Mucosa of stomach (tissue), 1 donor: Measurements from ENCODE around the gene AKAP6.

Experiments used
- H3K27me3 ChIP-seq: one replicate; pipeline ENCODE4 v1.7.0; 2013; ENCODE audit warnings: mild to moderate bottlenecking, low read length; ENCODE audit not compliant: control insufficient read depth, insufficient read depth
- H3K36me3 ChIP-seq: one replicate; pipeline ENCODE4 v1.7.0; 2013; ENCODE audit warnings: low read length; ENCODE audit not compliant: control insufficient read depth, insufficient read depth
- H3K4me1 ChIP-seq: one replicate; pipeline ENCODE4 v1.7.0; 2013; ENCODE audit warnings: mild to moderate bottlenecking, low read length; ENCODE audit not compliant: control insufficient read depth, insufficient read depth
- H3K4me3 ChIP-seq: one replicate; pipeline ENCODE4 v1.7.0; 2013; ENCODE audit warnings: low read length
- H3K9ac ChIP-seq: one replicate; pipeline ENCODE4 v1.7.0; 2013; ENCODE audit warnings: mild to moderate bottlenecking, low read length, moderate library complexity
- H3K9me3 ChIP-seq: one replicate; pipeline ENCODE4 v1.7.0; 2013; ENCODE audit warnings: mild to moderate bottlenecking, low read length, moderate library complexity; ENCODE audit not compliant: control insufficient read depth
- donor health status: Pancreatic carcinoma.

AKAP6 gene

GRCh38 chr14:32824195-32824594, 495.1 kb downstream of the AKAP6 start:
- Histone ChIP-seq H3K9ac (no peak overlapping the region), H3K4me1 (no peaks in the 10 kb centered on the region), H3K27me3 (no peaks in the 10 kb centered on the region)

GRCh38 chr14:32825058-32825457, 496.0 kb downstream of the AKAP6 start:
- no peak overlapping the region for H3K9ac ChIP-seq
- no peak overlapping the region for H3K4me3 ChIP-seq
- no peaks in the 10 kb centered on the region for H3K27me3 ChIP-seq
- no peaks in the 10 kb centered on the region for H3K36me3 ChIP-seq
- no peaks in the 10 kb centered on the region for H3K9me3 ChIP-seq
- no peaks in the 10 kb centered on the region for H3K4me1 ChIP-seq

More at GRCh38 chr14:32824195-32824594, 495.1 kb downstream of the AKAP6 start:
- Histone ChIP-seq H3K4me3 (no peak overlapping the region), H3K9me3 (no peaks in the 10 kb centered on the region), H3K36me3 (no peaks in the 10 kb centered on the region)

- no peak overlapping the region for H3K4me3 ChIP-seq
- no peaks in the 10 kb centered on the region for H3K9me3 ChIP-seq
- H3K9ac ChIP-seq: no peak overlapping the region
- no peaks in the 10 kb centered on the region for H3K27me3 ChIP-seq
- H3K4me1 ChIP-seq: no peaks in the 10 kb centered on the region
- H3K36me3 ChIP-seq: no peaks in the 10 kb centered on the region
Observed at GRCh38 chr14:32826404-32827082, 497.4 kb downstream of the AKAP6 start.

GRCh38 chr14:32827514-32827913, 498.4 kb downstream of the AKAP6 start:
- H3K9ac ChIP-seq: no peak overlapping the region
- no peaks in the 10 kb centered on the region for H3K4me1 ChIP-seq
- no peaks in the 10 kb centered on the region for H3K36me3 ChIP-seq
- H3K27me3 ChIP-seq: no peaks in the 10 kb centered on the region
- no peaks in the 10 kb centered on the region for H3K9me3 ChIP-seq
- H3K4me3 ChIP-seq: no peak overlapping the region

- Histone ChIP-seq H3K4me3 (no peak overlapping the region), H3K36me3 (no peaks in the 10 kb centered on the region), H3K27me3 (no peaks in the 10 kb centered on the region), H3K4me1 (no peaks in the 10 kb centered on the region), H3K9ac (no peak overlapping the region), H3K9me3 (no peaks in the 10 kb centered on the region)
Observed at GRCh38 chr14:32835924-32836323, 506.8 kb downstream of the AKAP6 start.

GRCh38 chr14:32841698-32842097, 512.6 kb downstream of the AKAP6 start:
- H3K36me3 ChIP-seq: no peaks in the 10 kb centered on the region
- no peak overlapping the region for H3K4me3 ChIP-seq
- no peaks in the 10 kb centered on the region for H3K27me3 ChIP-seq
- no peak overlapping the region for H3K9ac ChIP-seq
- no peaks in the 10 kb centered on the region for H3K4me1 ChIP-seq
- H3K9me3 ChIP-seq: no peaks in the 10 kb centered on the region

GRCh38 chr14:32846821-32847365, 517.8 kb downstream of the AKAP6 start:
- Histone ChIP-seq H3K27me3 (no peaks in the 10 kb centered on the region), H3K9ac (no peak overlapping the region), H3K4me1 (no peaks in the 10 kb centered on the region), H3K9me3 (no peaks in the 10 kb centered on the region), H3K36me3 (no peaks in the 10 kb centered on the region), H3K4me3 (no peak overlapping the region)

GRCh38 chr14:32847867-32848266, 518.8 kb downstream of the AKAP6 start:
- Histone ChIP-seq H3K4me3 (no peak overlapping the region), H3K4me1 (no peaks in the 10 kb centered on the region), H3K9me3 (no peaks in the 10 kb centered on the region), H3K9ac (no peak overlapping the region), H3K36me3 (no peaks in the 10 kb centered on the region), H3K27me3 (no peaks in the 10 kb centered on the region)

GRCh38 chr14:32865827-32866376, 536.8 kb downstream of the AKAP6 start:
- no peak overlapping the region for H3K9ac ChIP-seq
- H3K36me3 ChIP-seq: no peaks in the 10 kb centered on the region
- no peaks in the 10 kb centered on the region for H3K4me1 ChIP-seq
- no peaks in the 10 kb centered on the region for H3K27me3 ChIP-seq
- H3K9me3 ChIP-seq: no peaks in the 10 kb centered on the region
- H3K4me3 ChIP-seq: no peak overlapping the region

GRCh38 chr14:32883188-32883587, 554.1 kb downstream of the AKAP6 start:
- H3K9me3 ChIP-seq: no peaks in the 10 kb centered on the region
- no peak overlapping the region for H3K4me3 ChIP-seq
- no peaks in the 10 kb centered on the region for H3K36me3 ChIP-seq
- H3K4me1 ChIP-seq: no peaks in the 10 kb centered on the region
- no peak overlapping the region for H3K9ac ChIP-seq
- H3K27me3 ChIP-seq: no peaks in the 10 kb centered on the region
